PC-9 (cell line): ENCODE data around the gene MRC2.

Source experiments
- EZH2 ChIP-seq: fragments of 200-600 bp; sonication (generic); IDR thresholded peaks from 2 replicates; pipeline ENCODE4 v1.8.0; 2017; ENCODE audit warnings: antibody characterized with exemption, low read depth
- TF ChIP-seq, protein P1 (sequence below): fragments of 200-600 bp; sonication (generic); conservative IDR thresholded peaks from 2 replicates; pipeline ENCODE4 v1.6.1; 2017; ENCODE audit warnings: mixed run types, antibody characterized with exemption, mild to moderate bottlenecking, moderate library complexity

DNA sequence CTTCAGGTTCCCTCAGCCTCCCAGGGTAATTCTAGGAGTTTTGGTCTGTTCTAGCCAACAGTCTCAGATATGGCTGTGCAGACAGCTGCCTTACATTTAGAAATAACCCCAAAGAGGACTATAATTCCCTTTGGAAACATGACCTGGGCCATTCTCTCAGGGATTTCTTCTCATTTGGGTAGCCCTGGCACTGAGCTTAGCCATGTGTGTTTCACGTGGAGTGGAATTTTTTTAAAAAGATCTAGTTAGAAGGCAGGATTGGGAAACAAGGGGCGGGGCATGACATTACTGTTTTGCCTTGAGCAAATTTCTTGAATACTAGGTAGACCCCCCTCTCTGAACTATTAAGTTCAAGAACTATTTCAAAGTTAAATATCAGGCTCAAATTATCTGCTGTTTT lies 29.6 kb upstream of the MRC2 start:
- TF ChIP-seq, protein P1, sequence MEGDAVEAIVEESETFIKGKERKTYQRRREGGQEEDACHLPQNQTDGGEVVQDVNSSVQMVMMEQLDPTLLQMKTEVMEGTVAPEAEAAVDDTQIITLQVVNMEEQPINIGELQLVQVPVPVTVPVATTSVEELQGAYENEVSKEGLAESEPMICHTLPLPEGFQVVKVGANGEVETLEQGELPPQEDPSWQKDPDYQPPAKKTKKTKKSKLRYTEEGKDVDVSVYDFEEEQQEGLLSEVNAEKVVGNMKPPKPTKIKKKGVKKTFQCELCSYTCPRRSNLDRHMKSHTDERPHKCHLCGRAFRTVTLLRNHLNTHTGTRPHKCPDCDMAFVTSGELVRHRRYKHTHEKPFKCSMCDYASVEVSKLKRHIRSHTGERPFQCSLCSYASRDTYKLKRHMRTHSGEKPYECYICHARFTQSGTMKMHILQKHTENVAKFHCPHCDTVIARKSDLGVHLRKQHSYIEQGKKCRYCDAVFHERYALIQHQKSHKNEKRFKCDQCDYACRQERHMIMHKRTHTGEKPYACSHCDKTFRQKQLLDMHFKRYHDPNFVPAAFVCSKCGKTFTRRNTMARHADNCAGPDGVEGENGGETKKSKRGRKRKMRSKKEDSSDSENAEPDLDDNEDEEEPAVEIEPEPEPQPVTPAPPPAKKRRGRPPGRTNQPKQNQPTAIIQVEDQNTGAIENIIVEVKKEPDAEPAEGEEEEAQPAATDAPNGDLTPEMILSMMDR = no peak
- no peak for TF ChIP-seq EZH2
